ENCODE measurements around the gene PCNA.

GRCh38 chr20:5118220-5119142, 1.3 kb downstream of the PCNA start:
- TF ChIP-seq CTCF (IDR thresholded peaks at IDR 0.05): no peak
- no peak for TF ChIP-seq POLR2A (IDR thresholded peaks at IDR 0.05)

Data from adrenal gland (tissue), 5 donors.